MM.1S (cell line): ENCODE results near the gene PRR3.

Source experiments
- DNase-seq: peaks from one replicate; pipeline ENCODE4 v3.0.0-alpha.2; 2015
- H2AFZ ChIP-seq: fragments of 300-600 bp; sonication (generic); 2 replicates; pipeline ENCODE4 v1.6.0; 2016; ENCODE audit warnings: antibody characterized with exemption, low read length
- H3F3A ChIP-seq: fragments of 300-600 bp; sonication (generic); 2 replicates; pipeline ENCODE4 v1.6.1; 2016; ENCODE audit warnings: mild to moderate bottlenecking, antibody characterized with exemption, low read length, moderate library complexity, mixed read lengths; ENCODE audit not compliant: insufficient read depth
- H3K27ac ChIP-seq: fragments of 300-600 bp; sonication (generic); 2 replicates; pipeline ENCODE4 v1.5.1; 2016; ENCODE audit warnings: mild to moderate bottlenecking, low read length
- H3K27me3 ChIP-seq: fragments of 300-600 bp; sonication (generic); replicated peaks from 2 replicates; pipeline ENCODE4 v1.6.0; 2016; ENCODE audit warnings: low read length; ENCODE audit not compliant: insufficient read depth
- H3K36me3 ChIP-seq: fragments of 300-600 bp; sonication (generic); replicated peaks from 2 replicates; pipeline ENCODE4 v1.6.1; 2016; ENCODE audit warnings: mild to moderate bottlenecking, low read length, mixed read lengths; ENCODE audit not compliant: insufficient read depth
- H3K4me1 ChIP-seq: fragments of 300-600 bp; sonication (generic); 2 replicates; pipeline ENCODE4 v1.6.1; 2016; ENCODE audit warnings: low read length, mixed read lengths
- H3K4me2 ChIP-seq: fragments of 300-600 bp; sonication (generic); 2 replicates; pipeline ENCODE4 v1.6.0; 2016; ENCODE audit warnings: low read depth, low read length
- H3K4me3 ChIP-seq: fragments of 300-600 bp; sonication (generic); 2 replicates; pipeline ENCODE4 v1.5.1; 2016; ENCODE audit warnings: low read length, mixed read lengths
- H3K79me2 ChIP-seq: fragments of 300-600 bp; sonication (generic); 2 replicates; pipeline ENCODE4 v1.6.1; 2016; ENCODE audit warnings: mixed run types, low read length, mixed read lengths
- H3K9ac ChIP-seq: fragments of 300-600 bp; sonication (generic); 2 replicates; pipeline ENCODE4 v1.6.1; 2016; ENCODE audit warnings: low read length, mixed read lengths
- H3K9me2 ChIP-seq: fragments of 300-600 bp; sonication (generic); replicated peaks from 2 replicates; pipeline ENCODE4 v1.6.1; 2016; ENCODE audit warnings: mild to moderate bottlenecking, low read length, mixed read lengths; ENCODE audit not compliant: insufficient read depth
- H3K9me3 ChIP-seq: fragments of 300-600 bp; sonication (generic); replicated peaks from 2 replicates; pipeline ENCODE4 v1.6.1; 2016; ENCODE audit warnings: mild to moderate bottlenecking, low read length, mixed read lengths; ENCODE audit not compliant: insufficient read depth
- H4K20me1 ChIP-seq: fragments of 300-600 bp; sonication (generic); 2 replicates; pipeline ENCODE4 v1.6.1; 2016; ENCODE audit warnings: mild to moderate bottlenecking, low read length, moderate library complexity, mixed read lengths; ENCODE audit not compliant: insufficient read depth
- CTCF ChIP-seq: fragments of 300-600 bp; sonication (generic); IDR thresholded peaks from 2 replicates; pipeline ENCODE4 v1.5.1; 2016; ENCODE audit warnings: antibody characterized with exemption, low read length, mixed read lengths
- EZH2 ChIP-seq: fragments of 300-600 bp; sonication (generic); optimal IDR thresholded peaks from 2 replicates; pipeline ENCODE3; 2017; ENCODE audit warnings: low read depth, mild to moderate bottlenecking, antibody characterized with exemption, low read length, mixed read lengths
- EZH2phosphoT487 ChIP-seq: fragments of 300-600 bp; sonication (generic); IDR thresholded peaks from 2 replicates; pipeline ENCODE4 v1.6.1; 2018; ENCODE audit warnings: antibody characterized with exemption, low read length

The PRR3 gene

GRCh38 chr6:30571762-30572082 is 14.6 kb downstream of the PRR3 start:
- no peaks in the 10 kb centered on the region for H3K27me3 ChIP-seq
- peak overlapping the region; percentile 81 for H2AFZ ChIP-seq
- H3K36me3 ChIP-seq: no peaks in the 10 kb centered on the region
- peaks cover 53% of the 10 kb centered on the region for H3K79me2 ChIP-seq
- TF ChIP-seq EZH2: no peak
- TF ChIP-seq EZH2phosphoT487: no peak
- no peak for TF ChIP-seq CTCF
- H3K9ac ChIP-seq: peak overlapping the region; percentile 88
- peaks cover 11% of the 10 kb centered on the region; the same call in 1 of the 2 replicates for H3F3A ChIP-seq
- no peaks in the 10 kb centered on the region for H3K9me2 ChIP-seq
- H3K27ac ChIP-seq: peak overlapping the region; percentile 74; the same call in 1 of the 2 replicates
- peaks cover 18% of the 10 kb centered on the region for H3K4me1 ChIP-seq
- peak overlapping the region; percentile 95 for H3K4me2 ChIP-seq
- peak overlapping the region; percentile 90 for H3K4me3 ChIP-seq
- H4K20me1 ChIP-seq: peaks cover 10% of the 10 kb centered on the region; the same call in 1 of the 2 replicates
- no peak for DNase-seq
- no peaks in the 10 kb centered on the region for H3K9me3 ChIP-seq

GRCh38 chr6:30572148-30572547 is 15.1 kb downstream of the PRR3 start:
- H3K27me3 ChIP-seq: no peaks in the 10 kb centered on the region
- H3K9me2 ChIP-seq: no peaks in the 10 kb centered on the region
- H3K4me3 ChIP-seq: peak overlapping the region; percentile 90
- peaks cover 9% of the 10 kb centered on the region; the same call in 1 of the 2 replicates for H3F3A ChIP-seq
- no peaks in the 10 kb centered on the region for H3K36me3 ChIP-seq
- no peaks in the 10 kb centered on the region for H3K9me3 ChIP-seq
- no peak for TF ChIP-seq EZH2phosphoT487
- no peak for TF ChIP-seq CTCF
- no peak for TF ChIP-seq EZH2
- peak overlapping the region; percentile 74; the same call in 1 of the 2 replicates for H3K27ac ChIP-seq
- no peak for DNase-seq
- peak overlapping the region; percentile 88 for H3K9ac ChIP-seq
- H4K20me1 ChIP-seq: peaks cover 10% of the 10 kb centered on the region; the same call in 1 of the 2 replicates
- peaks cover 18% of the 10 kb centered on the region for H3K4me1 ChIP-seq
- H2AFZ ChIP-seq: no peak overlapping the region
- H3K79me2 ChIP-seq: peaks cover 57% of the 10 kb centered on the region
- peak overlapping the region; percentile 95 for H3K4me2 ChIP-seq

GRCh38 chr6:30573113-30573512 is 16.0 kb downstream of the PRR3 start:
- no peak for DNase-seq
- Histone ChIP-seq H3K9me3 (no peaks in the 10 kb centered on the region), H3K9ac (no peak overlapping the region; the same call in 1 of the 2 replicates), H3K4me1 (peaks cover 18% of the 10 kb centered on the region), H3K4me2 (peak overlapping the region; percentile 95), H3K27me3 (no peaks in the 10 kb centered on the region), H3K9me2 (no peaks in the 10 kb centered on the region), H3K27ac (peak overlapping the region; percentile 2; the same call in 1 of the 2 replicates), H3K4me3 (0 out of 2 replicates have a peak overlapping the region, but pooled peaks have one; percentile 90), H2AFZ (no peak overlapping the region), H3K79me2 (peaks cover 62% of the 10 kb centered on the region), H3K36me3 (no peaks in the 10 kb centered on the region), H4K20me1 (peaks cover 10% of the 10 kb centered on the region; the same call in 1 of the 2 replicates), H3F3A (peaks cover 6% of the 10 kb centered on the region; the same call in 1 of the 2 replicates)
- no peak for TF ChIP-seq EZH2phosphoT487
- TF ChIP-seq CTCF: no peak
- TF ChIP-seq EZH2: no peak
